ENCODE measurements around the gene C1orf53.

- no peak for TF ChIP-seq CTCF (IDR thresholded peaks at IDR 0.05 in 4 of 5, conservative IDR thresholded peaks at IDR 0.05 in 1 of 5)
- no peak for TF ChIP-seq POLR2A (IDR thresholded peaks at IDR 0.05)
These were observed 6.1 kb upstream of the C1orf53 start for GRCh38 chr1:197896301-197896700.
